T-helper 22 cell (primary cell): ENCODE measurements around the gene ENTPD7.
"Not testable (repeated sequence)": the region's sequence is repeated elsewhere in the genome, so short reads cannot be mapped to it uniquely, and the experiment has no call there.

Experiments
- DNase-seq: peaks from one replicate; pipeline ENCODE4 v3.0.0-alpha.2; 2020; ENCODE audit warnings: low read depth

ENTPD7 gene

GRCh38 chr10:99746166-99746565 lies 86.9 kb downstream of the ENTPD7 start:
- DNase-seq = not testable (repeated sequence)

GRCh38 chr10:99748823-99749451 lies 89.6 kb downstream of the ENTPD7 start:
- DNase-seq = no peak

GRCh38 chr10:99750641-99751040 lies 91.3 kb downstream of the ENTPD7 start:
- DNase-seq = no peak

GRCh38 chr10:99754670-99755069 lies 95.4 kb downstream of the ENTPD7 start:
- no peak for DNase-seq
